Measurements from ENCODE around the gene NEK7.

Gene NEK7

GRCh38 chr1:198263186-198263585 lies 106.4 kb downstream of the NEK7 start:
- DNase-seq, result no peak

- no peak for DNase-seq
These were observed 107.5 kb downstream of the NEK7 start for GRCh38 chr1:198264282-198264681.

- DNase-seq, result no peak
These were observed 108.4 kb downstream of the NEK7 start for GRCh38 chr1:198265073-198265661.

GRCh38 chr1:198267056-198267455 lies 110.3 kb downstream of the NEK7 start:
- no peak for DNase-seq

- DNase-seq, result no peak
These were observed 111.1 kb downstream of the NEK7 start for GRCh38 chr1:198267921-198268320.

GRCh38 chr1:198268784-198269645 lies 112.2 kb downstream of the NEK7 start:
- DNase-seq, result no peak

GRCh38 chr1:198269646-198269940 lies 112.8 kb downstream of the NEK7 start:
- DNase-seq, result no peak

- no peak for DNase-seq
These were observed 113.6 kb downstream of the NEK7 start for GRCh38 chr1:198270273-198270828.

- DNase-seq, result no peak
These were observed 114.7 kb downstream of the NEK7 start for GRCh38 chr1:198271467-198271866.

- no peak for DNase-seq
These were observed 115.7 kb downstream of the NEK7 start for GRCh38 chr1:198272492-198272891.

- no peak for DNase-seq
These were observed 117.0 kb downstream of the NEK7 start for GRCh38 chr1:198273748-198274295.

- DNase-seq, result no peak
These were observed 118.8 kb downstream of the NEK7 start for GRCh38 chr1:198275597-198275996.

GRCh38 chr1:198276241-198276640 lies 119.4 kb downstream of the NEK7 start:
- no peak for DNase-seq

GRCh38 chr1:198278943-198279342 lies 122.1 kb downstream of the NEK7 start:
- no peak for DNase-seq

GRCh38 chr1:198280080-198280479 lies 123.3 kb downstream of the NEK7 start:
- DNase-seq, result no peak

- no peak for DNase-seq
These were observed 125.1 kb downstream of the NEK7 start for GRCh38 chr1:198281911-198282310.

- no peak for DNase-seq
These were observed 126.4 kb downstream of the NEK7 start for GRCh38 chr1:198283222-198283621.

- DNase-seq, result no peak
These were observed 131.1 kb downstream of the NEK7 start for GRCh38 chr1:198287916-198288315.

- no peak for DNase-seq
These were observed 133.4 kb downstream of the NEK7 start for GRCh38 chr1:198290089-198290683.

GRCh38 chr1:198291036-198291435 lies 134.2 kb downstream of the NEK7 start:
- DNase-seq, result no peak

GRCh38 chr1:198291924-198292323 lies 135.1 kb downstream of the NEK7 start:
- DNase-seq, result no peak

GRCh38 chr1:198295225-198295624 lies 138.4 kb downstream of the NEK7 start:
- DNase-seq, result no peak

- no peak for DNase-seq
These were observed 139.2 kb downstream of the NEK7 start for GRCh38 chr1:198295971-198296370.

GRCh38 chr1:198297281-198297680 lies 140.5 kb downstream of the NEK7 start:
- DNase-seq, result no peak
